GM20431 (cell line): ENCODE measurements around the gene RBM4B.

ENCODE experiments used
- in situ Hi-C: fragments of 300-500 bp; cut with MseI, MboI; formaldehyde crosslinking; loops from one replicate; pipeline ENCODE4 v1.15.0; 2020; ENCODE audit warnings: low sequenced_read_pairs; ENCODE audit not compliant: unreplicated experiment

Gene RBM4B

DNA sequence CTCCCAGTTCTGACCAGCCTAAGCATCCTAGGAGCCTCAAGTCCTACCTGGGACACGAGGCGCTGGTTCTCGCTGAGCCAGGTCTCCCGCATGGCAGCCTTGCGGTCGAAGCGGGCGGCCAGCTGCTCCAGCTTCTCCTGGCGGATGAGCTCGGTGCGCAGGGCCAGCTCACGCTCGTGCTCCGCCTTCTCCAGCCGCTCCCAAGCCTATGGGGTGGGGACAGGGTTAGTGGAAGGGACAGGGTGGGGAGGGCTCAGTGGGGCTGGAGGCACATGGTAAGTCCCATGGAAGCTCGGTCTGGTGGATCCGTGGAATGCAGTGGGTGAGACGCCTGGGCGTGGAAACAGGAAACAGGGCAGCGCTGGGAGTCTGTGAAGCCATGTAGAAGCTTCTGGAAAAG is 30.4 kb upstream of the RBM4B start:
- in situ Hi-C loops, result no loop called here

DNA sequence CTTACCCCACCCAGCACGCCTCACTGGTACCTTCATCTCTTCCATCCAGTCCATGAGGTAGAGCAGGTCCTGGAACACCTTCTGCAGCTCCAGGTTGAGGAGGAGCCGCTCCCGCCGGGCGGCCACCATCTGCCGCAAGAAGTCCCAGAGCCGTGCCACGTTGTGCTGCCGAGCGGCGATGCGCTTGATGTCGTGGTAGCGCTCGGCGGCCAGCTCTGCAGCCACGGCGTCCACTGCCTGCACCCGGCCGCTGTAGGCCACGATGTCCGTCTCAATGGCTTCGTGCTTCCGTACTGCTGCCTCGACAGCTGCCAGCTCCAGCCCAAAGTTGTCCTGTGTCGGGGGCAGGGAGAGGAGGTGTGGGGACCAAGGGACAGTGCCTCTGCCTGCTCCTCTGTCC is 29.8 kb upstream of the RBM4B start:
- in situ Hi-C loops, result no loop called here

DNA sequence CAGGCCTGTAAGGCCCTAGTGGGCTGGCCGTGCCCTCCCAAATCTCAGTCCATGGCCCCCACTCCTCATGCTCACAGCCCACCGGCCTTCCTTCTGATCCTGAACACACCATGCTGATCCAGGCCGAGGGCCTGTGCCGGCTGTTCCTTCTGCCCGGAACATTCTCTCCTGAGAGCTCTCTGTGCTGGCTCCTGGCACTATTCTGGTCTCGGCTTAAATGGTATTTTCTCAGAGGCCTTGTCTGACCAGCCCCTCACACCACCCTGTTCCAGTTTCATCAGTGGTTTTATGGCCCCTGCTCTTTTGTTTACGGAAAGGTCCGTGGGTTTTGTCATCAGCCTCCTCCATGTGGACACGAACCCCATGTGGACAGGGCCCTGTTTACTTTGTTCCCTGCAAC is 29.3 kb upstream of the RBM4B start:
- in situ Hi-C loops, result no loop called here

DNA sequence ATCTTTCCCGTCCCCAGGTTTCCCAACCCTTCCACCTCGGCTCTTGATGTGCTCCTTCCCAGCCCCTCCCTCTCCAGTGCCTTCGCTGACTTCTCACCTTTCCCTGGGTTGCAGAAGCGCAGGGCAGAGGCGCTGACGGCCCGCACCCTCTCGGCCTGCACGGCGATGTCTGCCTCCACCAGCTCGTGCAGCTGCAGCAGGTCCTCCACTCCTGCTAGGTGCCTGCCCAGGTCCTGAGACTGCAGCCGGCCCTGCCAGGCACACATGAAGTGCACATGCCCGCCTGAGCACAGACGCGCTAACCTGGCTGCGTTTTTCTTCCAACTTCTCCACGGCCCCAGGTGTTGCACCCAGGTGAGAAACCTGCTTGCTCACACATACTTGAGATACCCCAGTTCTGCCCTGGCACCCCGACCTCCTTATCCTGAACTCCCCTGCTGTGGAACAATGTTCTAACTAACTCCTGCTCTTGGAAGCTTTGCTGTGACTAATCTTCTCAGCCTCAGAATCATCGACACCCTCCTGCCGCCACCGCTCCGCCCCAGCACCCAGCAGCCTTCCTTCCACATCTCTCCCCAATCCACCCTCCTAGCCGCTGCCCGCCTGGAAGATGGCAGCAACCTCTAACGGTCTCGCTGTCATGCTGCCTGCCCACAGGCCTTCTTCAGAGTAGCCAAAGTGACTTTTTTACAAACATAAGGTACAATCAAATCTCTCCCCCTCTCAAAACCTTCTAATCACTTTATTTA is 28.1 kb upstream of the RBM4B start:
- in situ Hi-C loops, result no loop called here

DNA sequence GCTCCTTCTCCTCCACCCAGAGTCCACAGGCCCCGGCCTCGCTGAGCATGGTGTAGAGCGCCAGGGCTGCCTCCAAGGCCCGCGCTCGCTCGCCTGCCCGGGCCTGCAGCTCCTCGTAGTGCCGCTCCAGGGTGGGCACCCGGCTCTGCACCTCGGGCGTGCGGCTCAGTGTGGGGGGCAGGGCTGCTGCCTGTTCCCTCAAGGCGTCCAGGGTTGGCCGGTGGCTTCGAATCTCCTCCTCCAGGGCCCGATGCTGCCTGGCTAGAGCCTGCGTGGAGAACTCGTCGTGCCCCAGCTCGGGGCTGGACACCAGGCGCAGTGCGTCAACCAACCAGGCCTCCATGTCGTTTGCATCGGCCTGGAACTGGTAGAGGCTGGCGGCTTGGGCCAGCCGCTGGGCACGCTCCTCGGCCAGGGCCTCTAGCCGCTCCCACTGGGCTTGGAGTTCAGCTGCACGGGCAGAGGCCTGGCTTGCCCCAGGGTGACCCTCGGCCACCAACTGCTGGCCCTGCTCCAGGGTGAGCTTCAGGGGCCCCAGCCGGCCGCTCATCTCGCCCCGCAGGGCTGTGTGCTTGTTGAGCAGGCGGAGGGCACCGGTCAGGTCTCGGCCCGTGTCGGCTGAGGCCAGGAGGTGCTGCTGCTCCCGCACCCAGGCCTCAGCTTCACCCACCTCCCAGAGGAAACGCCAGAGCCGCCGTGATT is 27.1 kb upstream of the RBM4B start:
- in situ Hi-C loops, result no loop called here

DNA sequence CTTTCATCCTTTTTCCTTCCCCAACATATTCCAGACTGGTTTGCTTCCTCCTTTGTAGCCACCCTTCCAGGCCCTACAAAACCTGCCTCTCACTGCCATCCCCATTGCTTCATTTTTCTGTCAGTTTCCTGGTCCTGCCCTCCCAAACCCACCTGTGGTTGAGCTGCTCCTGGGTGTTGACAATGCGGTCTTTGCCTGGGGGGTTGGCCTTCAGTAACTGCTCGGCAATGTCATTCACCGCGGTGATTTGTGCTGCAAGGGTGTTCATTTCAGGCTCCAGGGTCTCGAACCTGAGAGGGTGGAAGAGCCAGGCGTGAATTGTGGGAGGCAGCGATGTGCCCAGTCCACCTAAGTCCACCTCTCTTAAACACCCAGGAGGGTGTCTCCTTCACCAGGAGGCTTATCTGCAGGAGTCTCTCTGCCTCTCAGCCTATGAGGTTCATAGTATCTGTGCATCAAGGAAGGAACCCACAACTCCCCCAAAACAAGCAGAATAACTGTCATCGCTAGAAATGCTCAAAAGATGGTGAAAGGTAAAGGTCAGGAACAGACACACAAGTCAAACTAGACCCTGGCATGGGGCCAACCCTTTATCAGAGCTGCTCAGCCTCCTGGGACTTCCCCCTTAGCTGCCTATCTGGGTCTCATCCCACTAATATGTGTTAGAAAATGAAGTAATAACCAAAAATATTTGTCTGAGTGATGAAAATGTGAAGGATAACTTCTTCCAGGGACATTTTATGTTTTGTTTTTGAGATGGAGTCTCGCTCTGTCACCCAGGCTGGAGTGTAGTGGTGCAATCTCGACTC is 23.9 kb upstream of the RBM4B start:
- in situ Hi-C loops, result no loop called here

DNA sequence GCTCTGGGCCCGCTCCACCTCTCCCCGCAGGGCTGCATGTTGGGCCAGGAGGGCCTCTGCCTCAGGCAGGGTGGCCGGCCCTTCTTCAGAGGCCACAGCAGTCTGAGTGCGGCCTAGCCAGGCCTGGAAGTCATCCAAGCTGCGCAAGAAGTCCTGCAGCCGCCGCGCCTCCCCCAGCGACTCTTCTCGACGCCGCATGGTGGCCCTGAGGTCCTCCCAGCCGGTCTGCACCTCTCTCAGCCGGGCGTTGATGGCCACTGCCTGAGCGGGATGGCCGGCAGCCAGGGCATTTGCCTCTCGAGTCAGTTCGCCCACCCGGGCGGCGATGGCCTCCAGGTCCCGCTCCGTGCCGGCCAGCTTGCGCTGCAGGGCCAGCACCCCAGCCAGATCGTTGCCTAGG is 23.1 kb upstream of the RBM4B start:
- in situ Hi-C loops, result no loop called here

DNA sequence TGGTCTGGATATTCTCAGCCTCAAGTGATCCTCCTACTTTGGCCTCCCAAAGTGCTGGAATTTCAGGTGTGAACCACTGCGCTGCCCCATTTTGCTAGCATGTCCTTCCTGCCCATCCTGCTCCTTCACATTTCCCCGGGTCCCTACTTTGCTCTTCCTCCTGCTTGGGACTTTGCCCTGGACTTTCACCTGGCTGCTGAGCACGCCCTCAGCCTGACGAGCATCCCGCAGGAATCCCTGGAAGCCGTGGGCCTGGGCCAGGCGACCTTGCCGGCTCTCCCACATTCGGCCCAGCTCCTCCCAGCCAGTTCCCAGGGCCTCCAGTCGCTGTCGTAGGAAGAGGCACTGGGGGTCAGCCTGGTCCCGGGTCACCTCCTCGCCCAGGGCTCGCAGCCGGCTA is 22.6 kb upstream of the RBM4B start:
- in situ Hi-C loops, result no loop called here

DNA sequence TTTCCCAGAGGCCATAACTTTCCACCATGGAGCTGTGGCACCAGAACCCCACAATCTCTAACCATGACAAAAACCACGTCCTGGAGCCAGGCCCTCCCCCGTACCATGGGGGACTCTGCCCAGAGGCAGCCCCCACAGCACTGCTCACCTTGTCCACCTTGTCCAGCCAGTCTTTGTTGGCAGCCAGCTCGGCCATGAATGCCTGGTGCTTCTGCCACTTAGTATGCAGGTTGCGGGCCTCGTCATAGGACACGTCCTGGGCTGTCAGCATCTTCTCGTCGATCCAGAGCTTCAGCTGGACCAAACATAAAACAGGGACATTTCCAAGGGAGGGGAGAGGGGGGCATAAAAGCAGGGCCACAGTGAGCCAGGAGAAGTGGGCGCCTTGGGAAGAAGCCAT is 20.8 kb upstream of the RBM4B start:
- in situ Hi-C loops, result loop anchor here (25.0 kb wide), 1 partner anchor 286 kb away; the partner anchor contains the start of gene NPAS4

DNA sequence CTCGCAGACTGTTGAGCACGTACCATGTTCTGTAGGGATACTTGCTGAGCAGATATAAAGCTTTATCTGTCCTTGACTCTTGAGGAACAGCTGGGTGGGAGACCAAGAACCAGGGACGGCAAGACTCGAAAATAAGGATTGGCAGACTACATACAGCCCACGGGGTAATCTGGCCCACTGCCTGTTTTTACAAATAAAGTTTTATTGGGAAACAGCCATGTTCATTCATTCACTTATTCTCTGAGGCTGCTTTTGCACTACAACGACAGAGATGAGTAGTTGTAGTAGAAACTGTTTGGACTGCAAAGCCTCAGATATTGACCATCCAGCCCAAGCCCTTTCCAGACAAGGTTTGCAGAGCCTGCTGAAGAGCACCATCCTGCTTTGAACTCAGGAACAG is 20.3 kb upstream of the RBM4B start:
- in situ Hi-C loops, result loop anchor here (25.0 kb wide), 1 partner anchor 286 kb away; the partner anchor contains the start of gene NPAS4

DNA sequence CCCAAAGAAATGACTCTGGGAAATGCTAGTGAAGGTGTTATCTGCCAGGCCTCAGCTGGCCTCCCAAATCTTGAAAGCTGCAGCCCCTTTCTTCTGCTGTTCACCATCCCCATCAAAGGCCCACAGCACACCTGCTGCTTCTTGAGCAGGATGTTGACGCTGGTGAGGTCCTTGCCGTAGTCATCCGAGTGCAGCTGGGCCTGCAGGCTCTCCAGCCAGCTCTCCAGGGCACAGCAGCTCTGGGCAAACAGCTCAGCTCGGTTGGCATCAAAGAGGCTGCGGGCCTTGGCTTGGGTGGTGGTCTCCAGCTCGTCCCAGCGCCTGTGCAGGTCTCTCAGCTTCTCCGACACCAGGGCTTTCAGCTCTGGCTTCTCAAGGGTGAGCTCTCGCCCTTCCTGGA is 18.5 kb upstream of the RBM4B start:
- in situ Hi-C loops, result loop anchor here (25.0 kb wide), 1 partner anchor 284 kb away; the partner anchor contains the start of gene NPAS4

DNA sequence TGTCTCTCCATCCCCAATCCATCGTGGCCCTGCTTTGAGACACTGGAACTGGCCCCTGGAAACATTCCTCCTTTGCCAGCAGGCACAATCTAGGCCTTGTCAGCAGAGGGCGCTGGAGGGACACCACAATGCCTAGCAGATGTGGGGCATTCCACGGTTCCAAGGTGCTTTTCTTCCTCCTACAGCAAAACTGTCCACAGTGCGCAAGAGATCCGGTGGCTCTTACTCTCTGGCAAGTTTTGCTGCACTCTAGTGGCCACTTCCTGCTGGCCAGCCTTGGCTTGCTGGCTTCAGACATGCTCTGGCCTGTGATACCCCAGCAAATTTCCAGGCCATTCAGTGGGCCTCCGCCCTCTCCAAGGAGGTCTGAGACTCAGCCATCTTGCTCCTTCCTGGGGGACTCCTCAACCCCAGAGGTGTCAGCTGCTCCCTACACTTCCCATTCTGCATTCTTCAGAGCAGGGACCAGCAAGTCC is 17.1 kb upstream of the RBM4B start:
- in situ Hi-C loops, result loop anchor here (5.0 to 25.0 kb wide), 2 partner anchors 138 to 282 kb away; partner anchors contain the start of gene NPAS4

DNA sequence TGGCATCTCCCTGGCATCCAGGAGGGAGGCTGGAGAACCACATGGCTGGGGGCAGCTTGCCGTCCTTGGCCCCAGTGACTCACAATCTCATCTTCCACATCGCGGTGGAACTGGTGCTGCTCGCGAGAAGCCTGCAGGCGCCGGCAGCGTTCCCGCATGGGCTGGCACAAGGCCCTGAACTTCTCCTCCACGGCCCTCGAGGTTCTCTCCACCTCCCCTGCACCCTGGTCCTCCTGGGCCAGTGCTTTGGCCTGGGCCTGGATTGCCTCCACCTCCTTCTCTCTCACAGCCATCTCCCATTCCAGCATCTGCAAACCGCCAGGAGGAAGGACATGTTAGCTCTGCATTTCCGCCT is 16.3 kb upstream of the RBM4B start:
- in situ Hi-C loops, result loop anchor here (5.0 to 25.0 kb wide), 2 partner anchors 138 to 282 kb away; partner anchors contain the start of gene NPAS4

DNA sequence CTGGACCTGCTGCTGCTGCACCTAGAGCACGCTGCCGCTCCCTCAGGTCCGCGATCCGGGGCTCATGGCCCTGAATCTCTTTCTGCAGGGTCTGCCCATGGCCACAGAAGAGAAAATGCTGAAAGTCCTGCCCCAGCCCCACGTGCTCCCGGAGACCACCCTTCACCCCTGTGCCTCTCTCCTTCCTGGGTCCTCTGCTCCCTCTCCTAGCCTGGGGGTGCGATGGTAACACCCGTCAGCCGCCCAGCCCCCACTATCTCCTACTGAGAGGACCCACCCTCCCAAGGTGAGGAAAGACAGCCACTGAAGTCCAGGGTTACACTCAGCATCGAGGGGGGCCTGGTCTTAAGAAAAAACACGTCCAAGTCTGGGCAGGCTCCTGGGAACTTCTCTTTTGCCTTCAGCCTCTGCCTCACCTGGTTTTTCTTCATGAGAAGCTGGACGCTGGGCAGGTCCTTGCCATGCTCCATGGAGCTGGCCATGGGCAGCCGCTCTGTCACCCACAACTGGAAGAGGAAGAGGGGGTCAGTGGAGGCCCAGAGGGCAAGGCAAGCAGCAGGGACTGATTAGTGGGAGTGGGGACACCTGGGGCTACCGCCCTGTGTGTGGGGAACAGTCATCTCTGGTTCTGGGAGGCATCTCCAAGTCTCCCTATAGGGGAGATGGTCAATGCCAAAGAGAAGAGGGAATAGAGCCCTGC is 15.8 kb upstream of the RBM4B start:
- in situ Hi-C loops, result loop anchor here (5.0 to 25.0 kb wide), 2 partner anchors 139 to 281 kb away; partner anchors contain the start of gene NPAS4

DNA sequence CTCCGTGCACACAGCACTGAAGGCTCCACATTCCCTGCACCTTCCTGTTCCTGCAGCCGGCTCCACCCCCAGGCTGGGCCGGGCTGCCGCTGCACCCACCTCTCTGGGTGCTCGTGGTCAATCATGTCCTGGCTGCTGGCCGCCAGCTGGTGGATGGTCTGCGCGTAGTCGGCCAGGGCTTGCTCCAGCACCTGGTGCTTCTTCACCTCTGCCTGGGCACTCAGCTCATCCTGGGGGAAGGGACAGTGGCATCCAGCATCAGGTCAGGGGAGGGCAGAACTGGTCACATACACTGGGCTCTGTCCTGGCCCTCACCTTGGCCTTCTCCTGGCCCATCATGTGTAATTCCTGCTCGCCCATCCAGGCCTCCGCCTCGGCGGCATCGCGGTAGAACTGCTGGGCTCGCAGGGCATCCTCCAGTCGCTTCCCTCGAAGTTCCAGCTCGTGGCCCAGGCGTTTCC is 15.2 kb upstream of the RBM4B start:
- in situ Hi-C loops, result loop anchor here (5.0 to 25.0 kb wide), 2 partner anchors 139 to 281 kb away; partner anchors contain the start of gene NPAS4

DNA sequence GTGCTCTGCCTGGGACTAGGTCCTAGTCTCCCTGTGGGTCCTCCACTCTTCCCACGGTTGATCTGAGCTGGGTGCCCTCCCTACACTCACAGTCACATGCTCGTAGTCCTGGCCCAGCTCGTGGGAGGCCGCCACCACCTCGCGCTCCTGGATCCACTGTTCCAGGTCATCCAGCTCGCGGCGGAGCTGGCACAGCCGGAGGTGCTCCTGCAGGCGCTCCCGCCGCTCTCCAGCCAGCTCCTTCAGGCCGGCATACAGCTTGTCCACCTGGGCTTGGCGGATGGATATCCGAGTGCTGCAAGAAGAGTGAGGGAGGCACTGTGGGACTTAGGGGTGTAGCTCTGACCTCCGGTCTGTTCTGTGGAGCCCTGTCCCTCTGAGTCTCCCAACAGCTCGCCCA is 14.8 kb upstream of the RBM4B start:
- in situ Hi-C loops, result loop anchor here (5.0 to 25.0 kb wide), 2 partner anchors 140 to 280 kb away; partner anchors contain the start of gene NPAS4

DNA sequence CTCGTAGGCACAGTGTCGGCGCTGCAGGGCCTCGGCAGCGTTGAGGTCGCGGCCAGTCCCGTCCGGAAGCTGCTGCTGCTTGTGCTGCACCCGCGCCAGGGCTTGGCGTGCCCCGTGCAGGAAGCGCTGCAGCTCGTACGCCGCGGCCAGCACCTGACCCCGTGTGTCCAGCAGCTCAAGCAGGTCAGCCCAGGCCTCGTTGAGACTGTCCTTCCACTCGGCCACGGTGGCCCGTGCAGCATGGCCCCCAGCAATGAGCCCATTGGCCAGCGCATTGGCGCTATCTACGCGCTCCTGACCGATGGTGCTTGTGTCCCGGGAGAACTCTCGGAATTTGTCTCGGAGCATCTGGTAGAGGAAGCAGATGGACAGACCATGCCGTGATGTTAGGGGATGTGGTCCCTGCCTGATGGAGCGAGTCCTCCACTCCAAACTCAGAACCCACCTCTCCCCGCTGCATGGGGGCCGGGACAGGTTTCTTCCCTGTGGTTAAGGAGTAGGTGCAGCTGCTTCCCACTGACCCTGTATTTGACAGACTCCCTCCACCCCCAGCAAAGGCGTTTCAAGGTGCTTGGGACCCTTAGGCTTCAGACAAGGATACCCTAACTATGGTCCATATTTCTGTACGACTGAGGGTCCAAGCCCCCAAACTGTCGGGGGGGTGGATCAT is 13.8 kb upstream of the RBM4B start:
- in situ Hi-C loops, result loop anchor here (5.0 to 25.0 kb wide), 2 partner anchors 141 to 279 kb away; partner anchors contain the start of gene NPAS4

DNA sequence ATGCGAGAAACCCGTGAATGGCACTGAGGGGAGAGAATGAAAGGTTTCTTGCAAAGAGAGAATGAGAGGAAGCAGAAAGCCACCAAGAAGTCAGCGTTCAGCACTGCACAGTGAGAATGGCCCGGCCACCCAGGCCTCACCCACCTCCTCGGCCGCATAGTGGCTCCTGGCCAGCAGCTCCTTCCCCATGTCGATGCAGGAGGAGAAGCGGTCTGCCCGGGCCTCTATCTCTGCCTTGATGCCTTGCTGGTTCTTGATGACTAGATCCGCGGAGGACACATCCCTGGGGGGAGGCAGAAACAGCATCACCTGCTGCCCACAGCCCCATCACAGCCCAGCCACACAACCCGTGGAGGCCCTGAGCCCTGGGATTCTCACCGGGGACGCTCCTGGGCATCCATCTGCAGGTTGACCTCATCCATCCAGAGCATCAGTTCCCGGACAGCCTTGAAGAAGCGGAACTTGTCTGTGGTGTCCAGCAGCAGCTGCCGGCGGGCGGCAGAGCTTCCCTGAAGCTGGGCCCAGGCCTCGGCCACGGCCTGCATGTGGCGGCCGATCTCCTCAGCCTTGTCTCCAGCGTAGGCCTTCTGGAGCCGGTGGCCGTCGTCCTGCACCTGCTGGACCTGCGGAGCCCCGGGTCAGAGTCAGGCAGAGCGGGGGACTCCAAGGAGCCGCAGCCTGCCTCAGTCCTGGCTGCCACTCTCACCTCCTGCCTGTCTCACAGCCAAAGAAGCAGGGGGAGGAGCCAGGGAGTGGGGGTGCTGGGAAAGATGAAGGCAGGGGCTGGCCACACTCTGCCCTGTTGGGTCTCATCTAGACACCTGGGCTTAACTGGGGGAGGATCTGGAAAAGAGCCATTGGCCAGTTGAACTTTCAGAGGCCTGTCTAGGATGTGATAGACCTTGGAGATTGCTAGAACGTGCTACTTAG is 12.2 kb upstream of the RBM4B start:
- in situ Hi-C loops, result loop anchor here (5.0 to 25.0 kb wide), 2 partner anchors 142 to 278 kb away; partner anchors contain the start of gene NPAS4
